Measurements from ENCODE around the gene C5AR2. TPM values are rescaled to one million over a fixed set of nuclear protein-coding genes. Genes with fewer than 3 reads are reported as not detected.

The C5AR2 gene
- total and polyA plus RNA-seq, 2 experiments from 2014 or later = 0.28 TPM; not detected in 1

DNA sequence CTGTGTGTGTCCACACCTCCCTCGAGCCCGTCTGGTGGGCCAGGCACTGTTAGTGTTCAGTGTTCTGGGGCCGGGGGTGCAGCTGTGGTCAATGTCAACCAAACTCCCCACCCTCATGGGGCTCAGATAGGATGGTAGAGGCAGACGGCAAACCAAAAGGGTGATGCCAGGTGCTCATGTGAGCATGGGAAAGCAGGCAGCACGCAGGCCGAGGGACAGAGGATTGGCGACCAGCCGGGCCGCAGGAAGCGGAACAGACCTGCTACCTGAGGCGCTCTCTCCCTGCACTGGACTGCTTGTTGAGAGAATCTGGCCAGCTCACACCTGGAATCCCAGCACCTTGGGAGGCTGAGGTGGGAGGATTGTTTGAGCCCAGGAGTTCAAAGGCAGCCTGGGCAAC lies 46.3 kb downstream of the C5AR2 start (continued):
- TF ChIP-seq, protein P1, sequence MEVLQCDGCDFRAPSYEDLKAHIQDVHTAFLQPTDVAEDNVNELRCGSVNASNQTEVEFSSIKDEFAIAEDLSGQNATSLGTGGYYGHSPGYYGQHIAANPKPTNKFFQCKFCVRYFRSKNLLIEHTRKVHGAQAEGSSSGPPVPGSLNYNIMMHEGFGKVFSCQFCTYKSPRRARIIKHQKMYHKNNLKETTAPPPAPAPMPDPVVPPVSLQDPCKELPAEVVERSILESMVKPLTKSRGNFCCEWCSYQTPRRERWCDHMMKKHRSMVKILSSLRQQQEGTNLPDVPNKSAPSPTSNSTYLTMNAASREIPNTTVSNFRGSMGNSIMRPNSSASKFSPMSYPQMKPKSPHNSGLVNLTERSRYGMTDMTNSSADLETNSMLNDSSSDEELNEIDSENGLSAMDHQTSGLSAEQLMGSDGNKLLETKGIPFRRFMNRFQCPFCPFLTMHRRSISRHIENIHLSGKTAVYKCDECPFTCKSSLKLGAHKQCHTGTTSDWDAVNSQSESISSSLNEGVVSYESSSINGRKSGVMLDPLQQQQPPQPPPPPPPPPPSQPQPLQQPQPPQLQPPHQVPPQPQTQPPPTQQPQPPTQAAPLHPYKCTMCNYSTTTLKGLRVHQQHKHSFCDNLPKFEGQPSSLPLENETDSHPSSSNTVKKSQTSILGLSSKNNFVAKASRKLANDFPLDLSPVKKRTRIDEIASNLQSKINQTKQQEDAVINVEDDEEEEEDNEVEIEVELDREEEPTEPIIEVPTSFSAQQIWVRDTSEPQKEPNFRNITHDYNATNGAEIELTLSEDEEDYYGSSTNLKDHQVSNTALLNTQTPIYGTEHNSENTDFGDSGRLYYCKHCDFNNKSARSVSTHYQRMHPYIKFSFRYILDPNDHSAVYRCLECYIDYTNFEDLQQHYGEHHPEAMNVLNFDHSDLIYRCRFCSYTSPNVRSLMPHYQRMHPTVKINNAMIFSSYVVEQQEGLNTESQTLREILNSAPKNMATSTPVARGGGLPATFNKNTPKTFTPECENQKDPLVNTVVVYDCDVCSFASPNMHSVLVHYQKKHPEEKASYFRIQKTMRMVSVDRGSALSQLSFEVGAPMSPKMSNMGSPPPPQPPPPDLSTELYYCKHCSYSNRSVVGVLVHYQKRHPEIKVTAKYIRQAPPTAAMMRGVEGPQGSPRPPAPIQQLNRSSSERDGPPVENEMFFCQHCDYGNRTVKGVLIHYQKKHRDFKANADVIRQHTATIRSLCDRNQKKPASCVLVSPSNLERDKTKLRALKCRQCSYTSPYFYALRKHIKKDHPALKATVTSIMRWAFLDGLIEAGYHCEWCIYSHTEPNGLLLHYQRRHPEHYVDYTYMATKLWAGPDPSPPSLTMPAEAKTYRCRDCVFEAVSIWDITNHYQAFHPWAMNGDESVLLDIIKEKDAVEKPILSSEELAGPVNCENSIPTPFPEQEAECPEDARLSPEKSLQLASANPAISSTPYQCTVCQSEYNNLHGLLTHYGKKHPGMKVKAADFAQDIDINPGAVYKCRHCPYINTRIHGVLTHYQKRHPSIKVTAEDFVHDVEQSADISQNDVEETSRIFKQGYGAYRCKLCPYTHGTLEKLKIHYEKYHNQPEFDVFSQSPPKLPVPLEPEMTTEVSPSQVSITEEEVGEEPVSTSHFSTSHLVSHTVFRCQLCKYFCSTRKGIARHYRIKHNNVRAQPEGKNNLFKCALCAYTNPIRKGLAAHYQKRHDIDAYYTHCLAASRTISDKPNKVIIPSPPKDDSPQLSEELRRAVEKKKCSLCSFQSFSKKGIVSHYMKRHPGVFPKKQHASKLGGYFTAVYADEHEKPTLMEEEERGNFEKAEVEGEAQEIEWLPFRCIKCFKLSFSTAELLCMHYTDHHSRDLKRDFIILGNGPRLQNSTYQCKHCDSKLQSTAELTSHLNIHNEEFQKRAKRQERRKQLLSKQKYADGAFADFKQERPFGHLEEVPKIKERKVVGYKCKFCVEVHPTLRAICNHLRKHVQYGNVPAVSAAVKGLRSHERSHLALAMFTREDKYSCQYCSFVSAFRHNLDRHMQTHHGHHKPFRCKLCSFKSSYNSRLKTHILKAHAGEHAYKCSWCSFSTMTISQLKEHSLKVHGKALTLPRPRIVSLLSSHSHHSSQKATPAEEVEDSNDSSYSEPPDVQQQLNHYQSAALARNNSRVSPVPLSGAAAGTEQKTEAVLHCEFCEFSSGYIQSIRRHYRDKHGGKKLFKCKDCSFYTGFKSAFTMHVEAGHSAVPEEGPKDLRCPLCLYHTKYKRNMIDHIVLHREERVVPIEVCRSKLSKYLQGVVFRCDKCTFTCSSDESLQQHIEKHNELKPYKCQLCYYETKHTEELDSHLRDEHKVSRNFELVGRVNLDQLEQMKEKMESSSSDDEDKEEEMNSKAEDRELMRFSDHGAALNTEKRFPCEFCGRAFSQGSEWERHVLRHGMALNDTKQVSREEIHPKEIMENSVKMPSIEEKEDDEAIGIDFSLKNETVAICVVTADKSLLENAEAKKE (CRISPR knock-in tag; IDR thresholded peaks at IDR 0.05) = no peak
- TF ChIP-seq, protein P2, sequence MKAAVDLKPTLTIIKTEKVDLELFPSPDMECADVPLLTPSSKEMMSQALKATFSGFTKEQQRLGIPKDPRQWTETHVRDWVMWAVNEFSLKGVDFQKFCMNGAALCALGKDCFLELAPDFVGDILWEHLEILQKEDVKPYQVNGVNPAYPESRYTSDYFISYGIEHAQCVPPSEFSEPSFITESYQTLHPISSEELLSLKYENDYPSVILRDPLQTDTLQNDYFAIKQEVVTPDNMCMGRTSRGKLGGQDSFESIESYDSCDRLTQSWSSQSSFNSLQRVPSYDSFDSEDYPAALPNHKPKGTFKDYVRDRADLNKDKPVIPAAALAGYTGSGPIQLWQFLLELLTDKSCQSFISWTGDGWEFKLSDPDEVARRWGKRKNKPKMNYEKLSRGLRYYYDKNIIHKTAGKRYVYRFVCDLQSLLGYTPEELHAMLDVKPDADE (IDR thresholded peaks at IDR 0.05) = no peak
- TF ChIP-seq, protein P3, sequence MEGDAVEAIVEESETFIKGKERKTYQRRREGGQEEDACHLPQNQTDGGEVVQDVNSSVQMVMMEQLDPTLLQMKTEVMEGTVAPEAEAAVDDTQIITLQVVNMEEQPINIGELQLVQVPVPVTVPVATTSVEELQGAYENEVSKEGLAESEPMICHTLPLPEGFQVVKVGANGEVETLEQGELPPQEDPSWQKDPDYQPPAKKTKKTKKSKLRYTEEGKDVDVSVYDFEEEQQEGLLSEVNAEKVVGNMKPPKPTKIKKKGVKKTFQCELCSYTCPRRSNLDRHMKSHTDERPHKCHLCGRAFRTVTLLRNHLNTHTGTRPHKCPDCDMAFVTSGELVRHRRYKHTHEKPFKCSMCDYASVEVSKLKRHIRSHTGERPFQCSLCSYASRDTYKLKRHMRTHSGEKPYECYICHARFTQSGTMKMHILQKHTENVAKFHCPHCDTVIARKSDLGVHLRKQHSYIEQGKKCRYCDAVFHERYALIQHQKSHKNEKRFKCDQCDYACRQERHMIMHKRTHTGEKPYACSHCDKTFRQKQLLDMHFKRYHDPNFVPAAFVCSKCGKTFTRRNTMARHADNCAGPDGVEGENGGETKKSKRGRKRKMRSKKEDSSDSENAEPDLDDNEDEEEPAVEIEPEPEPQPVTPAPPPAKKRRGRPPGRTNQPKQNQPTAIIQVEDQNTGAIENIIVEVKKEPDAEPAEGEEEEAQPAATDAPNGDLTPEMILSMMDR (conservative IDR thresholded peaks at IDR 0.05; ENCODE audit: low read depth in 2 of 2) = no peak
- TF ChIP-seq ZNF331 (CRISPR knock-in tag; IDR thresholded peaks at IDR 0.05; ENCODE audit: low read depth) = no peak
- no peak for TF ChIP-seq JUNB (IDR thresholded peaks at IDR 0.05; ENCODE audit: unreplicated experiment)

DNA sequence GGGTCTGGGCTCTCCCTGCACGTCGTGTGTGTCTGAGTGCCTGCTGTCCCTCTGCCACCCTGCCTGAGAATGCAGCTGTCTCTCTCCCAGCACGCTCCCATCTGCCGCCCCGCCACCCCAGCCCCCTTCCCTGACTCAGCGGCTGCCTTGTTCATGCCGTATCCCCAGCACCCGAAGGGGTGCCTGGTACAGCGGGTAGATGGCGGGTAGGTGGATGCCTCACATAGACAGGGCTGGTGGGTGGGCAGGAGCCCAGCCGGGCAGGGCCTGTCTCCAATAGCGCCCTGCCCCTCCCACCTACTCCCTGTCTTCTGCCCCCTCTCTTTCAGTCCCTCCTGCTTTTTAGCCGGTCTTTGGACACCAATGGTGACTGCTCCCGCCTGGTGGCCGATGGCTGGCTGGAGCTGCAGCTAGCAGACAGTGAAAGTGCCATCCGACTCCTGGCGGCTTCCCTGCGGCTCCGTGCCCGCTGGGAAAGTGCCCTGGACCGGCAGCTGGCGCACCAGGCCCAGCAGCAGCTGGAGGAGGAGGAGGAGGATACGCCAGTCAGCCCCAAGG lies 47.5 kb downstream of the C5AR2 start:
- Histone ChIP-seq H3K4me3 (no peak overlapping the region), H4K20me1 (replicated peaks; ENCODE audit: insufficient read depth) (no peaks in the 10 kb centered on the region; the same call in 1 of the 2 replicates), H2AFZ (no peak overlapping the region), H3K4me1 (ENCODE audit: insufficient read depth) (no peaks in the 10 kb centered on the region), H3K4me2 (no peak overlapping the region), H3F3A (replicated peaks; ENCODE audit: low read depth) (peaks cover 6% of the 10 kb centered on the region; the same call in 1 of the 2 replicates), H3K27me3 (ENCODE audit: insufficient read depth) (no peaks in the 10 kb centered on the region), H3K79me2 (replicated peaks; ENCODE audit: insufficient read depth) (no peaks in the 10 kb centered on the region), H3K36me3 (ENCODE audit: insufficient read depth) (0 out of 2 replicates have a peak, but pooled peaks cover 4% of the 10 kb centered on the region), H3K9me2 (ENCODE audit: insufficient read depth) (no peaks in the 10 kb centered on the region), H3K27ac (ENCODE audit: low read depth) (no peak overlapping the region)
- Mint-ChIP-seq H3K27me3 (ENCODE audit: insufficient read depth, low read depth, poor library complexity) (peaks cover 10% of the 10 kb centered on the region), H3K4me3 (no peak overlapping the region), H3K36me3 (ENCODE audit: low read depth) (peaks cover 51% of the 10 kb centered on the region), H3K27ac (no peak overlapping the region), H3K9me3 (no peaks in the 10 kb centered on the region), H3K4me1 (no peaks in the 10 kb centered on the region; the same call in 2 of the 3 replicates)
- DNase-seq (ENCODE audit: low spot score) (no peak), ATAC-seq (no peak)
- TF ChIP-seq CREB1 (CRISPR knock-in tag; IDR thresholded peaks at IDR 0.05; ENCODE audit: low read depth) (no peak), ZNF331 (CRISPR knock-in tag; IDR thresholded peaks at IDR 0.05; ENCODE audit: low read depth) (no peak)

Data from GM23338 (cell line).